Left lung (tissue), 10 donors: ENCODE measurements around the gene HERPUD2. TPM values are rescaled to one million over a fixed set of nuclear protein-coding genes. Genes with fewer than 3 reads are reported as not detected.

Experiments
- ATAC-seq: fragments of 200-7000 bp; cut with Tn5 transposase; one replicate; pipeline ENCODE4 v1.9.1; 2020; ENCODE audit warnings: moderate library complexity
- DNase-seq, 4 donors: peaks; one replicate each; pipeline ENCODE4 v3.0.0-alpha.2; 2013 to 2020
- H3K27ac ChIP-seq, 2 donors: fragments of 200-600 bp; sonication (generic) in 1 of 2; one replicate each; pipeline versions ENCODE4 v1.5.0 to v1.8.0; 2020 to 2021
- H3K27me3 ChIP-seq, 2 donors: fragments of 200-600 bp; sonication (generic) in 1 of 2; one replicate each; pipeline versions ENCODE4 v1.5.0 to v1.8.0; 2020 to 2021
- H3K36me3 ChIP-seq, 2 donors: fragments of 200-600 bp; sonication (generic) in 1 of 2; one replicate each; pipeline versions ENCODE4 v1.5.0 to v1.8.0; 2020 to 2021
- H3K4me1 ChIP-seq, 2 donors: fragments of 200-600 bp; one replicate each; pipeline ENCODE4 v1.8.0; 2021
- H3K4me3 ChIP-seq, 2 donors: fragments of 200-600 bp; sonication (generic) in 1 of 2; one replicate each; pipeline versions ENCODE4 v1.5.0 to v1.8.0; 2020 to 2021; ENCODE audit warnings: mild to moderate bottlenecking in 1 of 2
- H3K9me3 ChIP-seq, 2 donors: fragments of 200-600 bp; sonication (generic) in 1 of 2; one replicate each; pipeline versions ENCODE4 v1.5.0 to v1.8.0; 2020 to 2021
- intact Hi-C, 2 donors: fragments of 100-400 bp; cut with DNase I; formaldehyde crosslinking; loops; one replicate each; pipeline versions ENCODE4 v1.11.2 to v1.14.2; 2022
- polyA plus RNA-seq, 6 donors: library from polyadenylated mRNA; unstranded; fragments of 120-200 nt; gene quantifications; one replicate each; pipeline ENCODE4 v1.2.1, GENCODE V29; 2013; ENCODE audit not compliant: insufficient read length in 6 of 6
- total RNA-seq, 2 donors: library from RNA; stranded (reverse); fragmentation: NEBNext Ultra II Directional; extraction: Animal tissue kit (Norgen Biotek cat#: 25700); gene quantifications; one replicate each; pipeline ENCODE4 v1.2.1, GENCODE V29; 2021
- TF ChIP-seq, protein P1 (sequence below), 2 donors: fragments of 200-600 bp; sonication (generic) in 1 of 2; IDR thresholded peaks; one replicate each; pipeline versions ENCODE4 v1.5.0 to v1.8.0; 2021; ENCODE audit warnings: antibody characterized with exemption in 2 of 2
- donor health status: DM: no; HTN: yes; CAD: no.
- donor health status: DM: no; HTN: no; CAD: no.

The HERPUD2 gene
- total and polyA plus RNA-seq, 8 donors = 31.3 to 45.0 (median 40.8) TPM

DNA sequence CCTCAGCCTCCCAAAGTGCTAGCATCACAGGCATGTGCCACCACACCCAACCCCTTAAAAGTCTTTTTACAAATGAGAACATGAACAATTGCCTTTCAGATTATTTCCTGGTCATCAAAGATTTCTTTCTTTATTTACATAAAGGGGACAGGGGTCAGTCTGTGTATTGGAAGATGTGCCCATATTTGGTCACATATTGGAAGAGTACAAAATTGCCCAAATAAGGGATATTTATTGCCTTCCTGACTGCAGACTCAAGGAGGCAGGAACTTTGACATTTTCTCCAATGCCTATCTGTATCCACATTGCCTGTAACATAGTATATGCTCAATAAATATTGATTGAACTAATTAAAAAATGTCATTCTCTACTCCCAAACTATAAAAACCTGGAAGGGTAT, 25.9 kb upstream of the HERPUD2 start:
- Histone ChIP-seq H3K9me3 (no peaks in the 10 kb centered on the region), H3K27ac (no peak overlapping the region), H3K27me3 (no peaks in the 10 kb centered on the region)

DNA sequence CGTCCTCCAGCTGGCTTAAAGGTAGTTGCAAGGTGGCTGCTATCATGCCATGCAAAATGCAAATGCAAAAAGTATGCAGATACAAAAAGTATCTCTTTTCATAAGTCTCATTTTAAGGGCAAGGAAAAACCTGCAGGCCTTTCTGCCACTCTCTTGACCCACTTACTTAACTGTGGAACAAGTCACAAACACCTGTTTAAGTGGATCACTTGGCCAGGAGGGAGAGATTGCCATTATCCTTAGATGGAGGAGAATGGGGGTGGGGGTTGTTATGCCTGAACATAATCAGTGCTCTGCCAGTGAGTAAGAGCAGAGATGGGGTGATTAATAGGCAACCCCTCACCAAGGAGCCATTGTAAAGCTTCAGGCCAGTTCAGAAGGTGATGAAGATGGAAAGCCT, 25.1 kb upstream of the HERPUD2 start:
- Histone ChIP-seq H3K27me3 (no peaks in the 10 kb centered on the region), H3K27ac (no peak overlapping the region), H3K9me3 (no peaks in the 10 kb centered on the region), H3K4me3 (no peak overlapping the region), H3K36me3 (no peaks in the 10 kb centered on the region), H3K4me1 (peaks cover 0 to 7% of the 10 kb centered on the region in 2 donors)
- TF ChIP-seq, protein P1, sequence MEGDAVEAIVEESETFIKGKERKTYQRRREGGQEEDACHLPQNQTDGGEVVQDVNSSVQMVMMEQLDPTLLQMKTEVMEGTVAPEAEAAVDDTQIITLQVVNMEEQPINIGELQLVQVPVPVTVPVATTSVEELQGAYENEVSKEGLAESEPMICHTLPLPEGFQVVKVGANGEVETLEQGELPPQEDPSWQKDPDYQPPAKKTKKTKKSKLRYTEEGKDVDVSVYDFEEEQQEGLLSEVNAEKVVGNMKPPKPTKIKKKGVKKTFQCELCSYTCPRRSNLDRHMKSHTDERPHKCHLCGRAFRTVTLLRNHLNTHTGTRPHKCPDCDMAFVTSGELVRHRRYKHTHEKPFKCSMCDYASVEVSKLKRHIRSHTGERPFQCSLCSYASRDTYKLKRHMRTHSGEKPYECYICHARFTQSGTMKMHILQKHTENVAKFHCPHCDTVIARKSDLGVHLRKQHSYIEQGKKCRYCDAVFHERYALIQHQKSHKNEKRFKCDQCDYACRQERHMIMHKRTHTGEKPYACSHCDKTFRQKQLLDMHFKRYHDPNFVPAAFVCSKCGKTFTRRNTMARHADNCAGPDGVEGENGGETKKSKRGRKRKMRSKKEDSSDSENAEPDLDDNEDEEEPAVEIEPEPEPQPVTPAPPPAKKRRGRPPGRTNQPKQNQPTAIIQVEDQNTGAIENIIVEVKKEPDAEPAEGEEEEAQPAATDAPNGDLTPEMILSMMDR (IDR thresholded peaks at IDR 0.05) = no peak
- intact Hi-C loops = no loop called here
- ATAC-seq = no peak
- no peak for DNase-seq

More for the DNA sequence above, 25.9 kb upstream of the HERPUD2 start:
- DNase-seq (no peak), ATAC-seq (no peak)
- TF ChIP-seq, protein P1 (IDR thresholded peaks at IDR 0.05) = no peak
- Histone ChIP-seq H3K4me1 (peaks cover 0 to 7% of the 10 kb centered on the region in 2 donors), H3K36me3 (no peaks in the 10 kb centered on the region), H3K4me3 (no peak overlapping the region)
- intact Hi-C loops = no loop called here

DNA sequence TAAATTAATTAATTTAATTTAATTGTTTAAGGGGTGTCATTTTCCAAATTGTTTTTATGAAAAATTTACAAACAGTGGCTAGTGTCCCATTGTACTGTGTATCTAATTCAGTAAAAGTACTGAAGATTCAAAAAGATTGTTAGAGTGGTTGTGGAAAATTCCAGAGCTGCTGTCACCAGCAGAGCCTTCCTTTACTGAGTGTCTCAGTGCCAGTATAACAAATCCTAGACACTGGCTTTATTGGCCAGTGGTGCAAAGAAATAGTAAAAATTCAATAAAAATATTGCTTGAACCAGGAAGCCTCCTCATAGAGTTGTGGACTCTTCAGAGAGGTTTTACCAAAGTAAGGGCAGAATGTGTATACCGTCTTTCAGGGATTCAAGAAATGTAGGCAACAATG, 23.1 kb upstream of the HERPUD2 start:
- H3K27ac ChIP-seq = no peak overlapping the region
- H3K4me1 ChIP-seq = peaks cover 0 to 7% of the 10 kb centered on the region in 2 donors
- intact Hi-C loops = no loop called here
- no peaks in the 10 kb centered on the region for H3K36me3 ChIP-seq
- ATAC-seq (no peak), DNase-seq (no peak)
- TF ChIP-seq, protein P1 (IDR thresholded peaks at IDR 0.05) = no peak
- no peak overlapping the region for H3K4me3 ChIP-seq
- H3K9me3 ChIP-seq = no peaks in the 10 kb centered on the region
- no peaks in the 10 kb centered on the region for H3K27me3 ChIP-seq

DNA sequence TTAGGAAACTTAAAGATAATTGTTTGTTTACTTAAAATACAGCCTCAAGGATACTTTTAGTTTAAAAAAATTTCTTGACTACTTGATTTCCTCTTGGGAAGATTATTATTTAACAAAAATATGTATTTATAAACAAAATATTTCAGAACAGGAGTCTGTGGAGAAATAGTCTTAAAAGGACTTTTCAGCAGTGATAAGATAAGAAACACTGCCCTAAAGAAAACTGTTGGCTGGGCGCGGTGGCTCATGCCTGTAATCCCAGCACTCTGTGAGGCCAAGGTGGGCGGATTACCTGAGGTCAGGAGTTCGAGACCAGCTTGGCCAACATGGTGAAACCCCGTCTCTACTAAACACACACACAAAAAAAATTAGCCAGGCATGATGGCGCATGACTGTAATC, 22.6 kb upstream of the HERPUD2 start:
- intact Hi-C loops = no loop called here
- TF ChIP-seq, protein P1 (IDR thresholded peaks at IDR 0.05) = no peak
- ATAC-seq = no peak
- H3K4me1 ChIP-seq = peaks cover 0 to 7% of the 10 kb centered on the region in 2 donors
- H3K9me3 ChIP-seq = no peaks in the 10 kb centered on the region
- no peaks in the 10 kb centered on the region for H3K27me3 ChIP-seq
- no peak overlapping the region for H3K4me3 ChIP-seq
- no peak for DNase-seq
- H3K27ac ChIP-seq = no peak overlapping the region
- H3K36me3 ChIP-seq = no peaks in the 10 kb centered on the region

DNA sequence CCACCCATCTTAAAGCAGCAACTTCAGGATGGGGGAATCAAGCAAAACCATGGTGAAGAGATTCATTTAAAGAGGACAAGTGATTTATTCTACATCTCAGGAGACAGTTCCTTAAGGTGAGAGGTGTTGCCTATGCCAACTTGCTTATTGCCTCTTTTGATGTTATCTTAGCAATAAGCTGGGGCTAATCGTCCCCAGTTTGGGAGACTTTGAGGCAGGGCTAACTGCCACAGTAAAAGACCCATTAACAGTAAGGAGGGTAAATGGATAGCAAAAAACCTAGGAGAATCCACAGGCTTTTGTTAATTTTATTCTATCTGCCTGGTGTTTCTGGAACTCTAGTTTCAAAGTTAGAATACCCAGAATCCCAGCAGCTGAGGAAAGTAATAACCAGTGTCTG, 22.1 kb upstream of the HERPUD2 start:
- intact Hi-C loops = no loop called here

More for the DNA sequence above, 22.1 kb upstream of the HERPUD2 start:
- TF ChIP-seq, protein P1 (IDR thresholded peaks at IDR 0.05) = no peak
- ATAC-seq (no peak), DNase-seq (no peak)
- no peaks in the 10 kb centered on the region for H3K36me3 ChIP-seq
- no peak overlapping the region for H3K4me3 ChIP-seq
- no peaks in the 10 kb centered on the region for H3K9me3 ChIP-seq
- H3K4me1 ChIP-seq = peaks cover 0 to 7% of the 10 kb centered on the region in 2 donors
- no peaks in the 10 kb centered on the region for H3K27me3 ChIP-seq
- peak overlapping the region in 1 of 2 donors; percentile 13 for H3K27ac ChIP-seq
